Anterior cingulate cortex (tissue), 58 donors: ENCODE data around the gene CPXM1.
"Not testable (repeated sequence)": the region's sequence is repeated elsewhere in the genome, so short reads cannot be mapped to it uniquely, and the experiment has no call there.

Source experiments
- DNase-seq, 58 donors: peaks; one replicate each; lab custom pipeline; 2025; lab: John Stamatoyannopoulos, UW

The CPXM1 gene

GRCh38 chr20:2825761-2826160, 25.3 kb upstream of the CPXM1 start:
- DNase-seq = no peak

GRCh38 chr20:2822073-2822472, 21.6 kb upstream of the CPXM1 start:
- DNase-seq = no peak

- no peak for DNase-seq
These were observed 20.8 kb upstream of the CPXM1 start for GRCh38 chr20:2820896-2821869.

DNA sequence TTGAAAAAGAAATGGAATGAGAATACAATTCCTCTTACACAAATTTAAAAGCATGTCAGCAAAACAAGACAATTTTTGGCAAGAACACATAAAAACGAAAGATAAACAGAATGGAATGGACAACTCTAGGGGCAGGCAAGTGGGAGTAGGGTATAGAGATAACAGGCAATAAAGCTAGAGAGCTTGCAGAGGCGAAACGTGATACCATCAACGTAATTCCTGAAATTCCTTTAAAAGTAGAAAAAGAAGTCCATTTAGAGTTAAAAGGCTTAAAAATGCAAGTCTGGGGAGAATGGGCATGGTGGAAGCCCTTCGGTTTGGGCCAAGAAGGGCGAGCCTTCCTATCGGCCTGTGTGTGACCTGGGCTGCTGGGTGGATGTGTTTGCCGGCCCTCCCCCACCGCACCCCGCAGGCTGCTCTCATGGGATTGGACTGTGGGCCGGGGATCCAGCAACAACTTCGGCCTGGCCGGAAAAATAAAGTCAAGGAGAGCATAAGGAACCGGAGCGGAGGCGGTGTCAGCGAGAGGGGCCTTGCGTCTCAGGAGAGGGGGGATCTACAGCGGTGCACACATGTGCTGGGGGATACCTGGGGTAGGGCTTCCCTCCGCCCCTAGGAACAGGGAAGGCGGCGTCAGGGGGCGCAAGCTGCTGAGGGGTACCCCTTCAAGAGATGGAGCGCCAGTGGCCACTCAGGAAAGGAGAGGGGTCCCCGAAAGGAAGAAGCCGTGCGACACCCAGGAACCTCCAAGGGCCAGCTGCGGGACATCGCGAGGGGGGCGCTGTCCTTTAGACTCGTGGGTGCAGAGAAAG, 19.9 kb upstream of the CPXM1 start:
- no peak for DNase-seq

GRCh38 chr20:2817891-2818595, 17.6 kb upstream of the CPXM1 start:
- no peak for DNase-seq

GRCh38 chr20:2817341-2817726, 16.9 kb upstream of the CPXM1 start:
- no peak for DNase-seq

DNA sequence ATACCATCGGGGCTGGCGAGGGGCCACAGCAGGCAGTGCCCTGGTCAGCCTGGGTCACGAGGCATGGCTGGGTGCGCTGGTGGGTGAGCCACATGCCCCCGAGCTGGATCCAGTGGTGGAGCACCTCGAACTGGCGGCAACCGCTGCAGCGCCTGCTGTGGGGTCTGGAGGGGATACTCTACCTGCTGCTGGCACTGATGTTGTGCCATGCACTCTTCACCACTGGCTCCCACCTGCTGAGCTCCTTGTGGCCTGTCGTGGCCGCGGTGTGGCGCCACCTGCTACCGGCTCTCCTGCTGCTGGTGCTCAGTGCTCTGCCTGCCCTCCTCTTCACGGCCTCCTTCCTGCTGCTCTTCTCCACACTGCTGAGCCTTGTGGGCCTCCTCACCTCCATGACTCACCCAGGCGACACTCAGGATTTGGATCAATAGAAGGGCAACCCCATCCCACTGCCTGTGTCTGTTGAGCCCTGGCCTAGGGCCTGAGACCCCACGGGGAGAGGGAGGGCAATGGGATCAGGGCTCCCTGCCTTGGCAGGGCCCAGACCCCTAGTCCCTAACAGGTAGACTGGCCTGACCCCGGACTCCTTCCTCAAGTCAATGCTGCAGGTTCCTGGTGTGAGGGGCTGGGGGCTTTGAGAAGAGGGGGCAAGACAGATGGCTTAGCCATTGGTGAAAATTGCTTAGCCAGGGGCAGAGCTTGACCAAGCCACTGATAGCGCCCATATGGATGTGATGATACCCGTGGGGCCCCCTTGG, 16.3 kb upstream of the CPXM1 start:
- DNase-seq = no peak

DNA sequence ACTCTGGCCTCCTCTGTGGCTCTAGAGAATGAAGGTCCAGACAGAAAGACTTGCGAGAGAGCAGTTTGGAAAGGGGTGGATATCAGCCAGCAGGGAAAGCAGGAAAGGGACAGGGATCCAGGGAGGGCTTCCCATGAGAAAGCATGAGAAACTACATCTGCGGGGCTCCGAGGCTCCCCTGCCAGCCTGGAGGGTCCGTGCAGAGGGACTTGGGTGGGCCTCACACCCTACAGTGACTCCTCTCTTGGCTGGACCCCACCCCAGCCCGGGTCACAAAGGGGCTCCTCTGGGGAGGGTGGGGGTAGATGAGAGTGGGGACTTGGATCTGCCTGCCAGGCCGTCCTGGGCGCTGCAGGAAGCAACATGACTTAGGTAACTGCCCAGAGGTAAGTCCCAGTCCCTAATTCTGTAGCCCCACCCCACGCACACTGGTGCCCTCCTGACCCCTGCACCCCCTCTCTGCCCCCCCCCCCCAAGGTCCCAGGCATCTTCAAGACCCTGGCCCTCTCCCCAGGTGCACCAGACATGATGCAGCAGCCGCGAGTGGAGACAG, 15.7 kb upstream of the CPXM1 start, which contains the start of gene TMEM239:
Gene TMEM239, plus strand, starts transcription at position 335 of the 553 bp plus-strand sequence. Its CDS starts 191 bp downstream, at position 526.
- no peak for DNase-seq

DNA sequence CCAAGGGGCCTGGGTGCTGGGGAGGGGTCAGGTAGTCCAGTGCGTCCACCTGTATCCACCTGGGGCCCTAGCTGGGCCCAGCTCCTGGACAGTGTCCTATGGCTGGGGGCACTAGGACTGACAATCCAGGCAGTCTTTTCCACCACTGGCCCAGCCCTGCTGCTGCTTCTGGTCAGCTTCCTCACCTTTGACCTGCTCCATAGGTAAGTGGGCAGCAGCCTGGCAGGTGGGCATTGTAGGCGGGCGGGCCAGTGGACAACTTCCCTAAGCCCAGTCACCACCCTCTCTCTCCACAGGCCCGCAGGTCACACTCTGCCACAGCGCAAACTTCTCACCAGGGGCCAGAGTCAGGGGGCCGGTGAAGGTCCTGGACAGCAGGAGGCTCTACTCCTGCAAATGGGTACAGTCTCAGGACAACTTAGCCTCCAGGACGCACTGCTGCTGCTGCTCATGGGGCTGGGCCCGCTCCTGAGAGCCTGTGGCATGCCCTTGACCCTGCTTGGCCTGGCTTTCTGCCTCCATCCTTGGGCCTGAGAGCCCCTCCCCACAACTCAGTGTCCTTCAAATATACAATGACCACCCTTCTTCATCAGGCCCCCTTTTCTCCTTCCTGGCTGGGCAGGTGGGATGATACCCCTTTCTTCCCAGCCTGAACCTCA, 14.9 kb upstream of the CPXM1 start:
- no peak for DNase-seq

DNA sequence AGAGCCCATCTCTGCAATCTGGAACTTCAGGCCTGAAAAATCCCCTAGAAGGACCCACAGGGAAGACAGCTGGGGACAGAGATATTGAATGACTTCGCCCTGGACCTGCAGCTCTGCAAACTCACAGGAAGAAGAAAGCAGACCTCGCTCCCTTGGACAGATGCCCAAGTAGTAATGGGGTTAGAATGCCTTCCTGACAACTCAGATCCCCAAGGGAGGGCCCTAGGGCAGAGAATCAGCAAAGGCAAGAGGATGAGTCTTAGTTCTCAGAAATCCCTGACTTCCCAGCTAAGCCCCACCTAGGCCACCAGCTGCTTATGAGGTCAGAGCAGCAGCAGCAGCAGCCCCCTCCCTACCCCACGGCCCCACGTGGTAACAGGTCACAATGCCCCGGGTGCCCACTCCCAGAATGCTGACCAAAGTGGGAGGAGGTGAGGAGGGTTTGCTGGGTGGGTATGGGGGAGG, 14.2 kb upstream of the CPXM1 start, which contains the start of gene C20orf141:
Gene C20orf141, plus strand, starts transcription at position 401 of the 465 bp plus-strand sequence. CDS start 198 bp downstream, outside the sequence.
- no peak for DNase-seq

DNA sequence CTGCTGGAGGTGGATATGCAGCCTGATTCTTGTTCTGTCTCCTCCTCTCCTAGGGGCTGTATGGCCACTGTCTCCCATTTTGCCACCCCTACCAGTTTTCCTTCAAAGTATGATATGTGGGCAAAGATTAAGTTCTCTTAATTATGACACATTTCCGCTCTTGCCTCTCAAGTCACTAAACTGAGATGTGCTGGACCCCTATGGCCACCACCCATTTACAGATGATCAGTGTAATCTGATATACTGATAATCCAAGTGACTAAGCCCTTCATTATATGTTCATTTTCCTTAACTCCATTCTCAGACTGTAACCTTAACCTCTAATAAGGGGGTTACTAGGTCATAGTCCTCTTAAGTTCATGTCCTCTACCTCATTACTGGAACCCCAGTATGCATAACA, 13.6 kb upstream of the CPXM1 start:
- no peak for DNase-seq

DNA sequence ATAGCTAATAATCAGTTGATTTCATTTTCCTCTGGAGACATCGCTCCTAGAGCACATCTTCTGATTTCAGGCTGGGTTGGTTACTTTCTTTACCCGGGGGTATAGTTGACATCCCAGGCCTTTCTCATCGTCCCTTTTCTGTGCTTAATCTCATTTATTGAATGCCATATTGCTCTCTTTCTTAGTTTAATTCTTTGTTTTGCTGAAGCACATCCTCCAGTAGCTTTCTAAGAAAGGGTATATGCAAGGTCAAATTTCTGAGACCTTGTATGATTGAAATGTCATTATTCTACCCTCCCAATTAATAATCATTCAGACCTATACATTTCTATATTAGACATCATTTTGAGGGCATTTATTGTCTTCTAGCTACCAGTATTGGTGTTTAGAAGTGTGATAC, 11.8 kb upstream of the CPXM1 start:
- no peak for DNase-seq

DNA sequence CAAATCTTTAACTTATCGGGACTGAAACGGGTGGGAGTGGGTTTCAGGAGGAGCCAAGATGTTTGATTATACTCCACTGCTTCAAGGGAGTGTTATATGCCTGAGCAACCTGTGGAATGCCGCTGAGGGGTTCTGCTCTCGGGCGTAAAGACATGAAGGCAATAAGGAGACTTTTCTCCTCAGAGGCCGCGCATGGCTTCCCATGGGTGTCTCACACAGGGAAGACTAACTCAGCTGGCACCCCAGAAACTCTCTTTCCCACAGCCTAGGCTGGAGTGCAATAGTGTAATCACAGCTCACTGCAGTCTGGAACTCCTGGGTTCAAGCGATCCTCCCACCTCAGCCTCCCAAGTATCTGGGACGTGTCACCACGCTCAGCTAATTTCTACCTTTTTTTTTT, 9.3 kb upstream of the CPXM1 start:
- DNase-seq = no peak

- DNase-seq = not testable (repeated sequence)
These were observed 7.5 kb upstream of the CPXM1 start for GRCh38 chr20:2807929-2808328.

DNA sequence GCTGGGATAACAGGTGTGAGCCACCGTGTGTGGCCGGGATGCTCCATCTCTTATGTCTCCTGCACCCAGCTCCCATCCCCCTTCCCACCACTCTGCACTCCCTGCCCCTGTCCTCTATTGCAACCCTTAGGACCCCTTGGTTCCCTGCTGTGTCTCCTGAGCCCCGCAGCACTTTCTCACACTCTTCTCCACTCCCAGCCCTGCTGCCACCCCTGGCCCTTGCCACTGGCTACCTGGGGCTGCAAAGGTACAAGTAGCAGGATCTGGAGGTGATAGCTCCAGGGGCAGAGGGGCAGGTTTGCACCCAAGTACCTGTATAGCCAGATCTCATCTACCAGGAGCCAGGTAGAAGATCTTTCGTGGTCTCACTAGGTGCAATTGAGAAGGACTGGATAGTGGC, 6.6 kb upstream of the CPXM1 start:
- DNase-seq = no peak

DNA sequence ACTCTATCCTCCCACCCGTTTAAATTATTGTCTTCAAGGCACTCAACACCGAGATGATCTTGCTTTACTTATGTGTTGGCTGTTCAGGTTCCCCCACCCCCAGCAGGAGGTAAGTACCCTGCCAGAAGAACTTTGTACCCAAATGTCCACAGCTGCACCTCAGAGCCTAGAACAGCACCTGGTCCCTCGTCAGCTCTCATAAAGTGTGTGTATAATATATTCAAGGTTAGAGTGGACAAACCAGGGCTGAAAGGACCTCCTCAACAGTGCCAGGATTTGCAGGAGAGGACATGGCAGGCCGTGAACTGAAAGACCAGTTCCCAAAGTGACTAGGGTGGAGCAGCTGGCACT, 5.9 kb upstream of the CPXM1 start:
- DNase-seq = no peak

DNA sequence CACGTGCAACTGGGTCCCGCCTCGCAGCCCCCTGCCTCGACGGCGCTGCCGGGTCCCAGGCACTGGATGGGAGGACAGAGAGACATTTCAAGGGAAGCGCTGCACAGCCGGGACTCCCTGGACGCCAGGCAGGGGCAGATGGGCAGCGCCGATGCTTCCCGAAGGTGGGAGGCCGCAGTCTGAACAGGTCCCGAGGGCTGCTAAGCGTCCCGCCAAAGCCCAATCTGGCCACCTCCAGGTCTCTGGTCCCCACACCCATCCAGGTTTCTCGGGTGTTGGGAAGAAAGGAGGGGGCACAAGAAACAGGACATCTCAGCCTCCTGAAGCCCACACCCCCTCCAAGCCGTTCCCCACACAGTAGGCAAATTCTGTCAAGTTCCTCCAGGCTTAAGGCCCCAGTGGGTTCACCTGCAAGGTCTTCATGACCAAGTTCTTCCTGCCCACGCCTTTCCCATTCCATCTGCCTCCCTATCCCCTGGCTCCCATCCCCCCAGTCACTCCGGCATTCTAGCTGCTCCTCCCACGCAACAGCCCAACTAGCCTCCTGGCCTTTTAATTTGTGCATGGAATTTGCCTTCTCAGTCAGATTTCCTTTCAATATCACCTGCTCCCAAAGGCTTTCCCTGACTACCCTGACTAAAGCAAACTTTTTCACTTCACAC, 5.4 kb upstream of the CPXM1 start:
- no peak for DNase-seq
